ENCODE measurements around the gene GALP.

- TF ChIP-seq POLR2A (IDR thresholded peaks at IDR 0.05) (no peak), CTCF (IDR thresholded peaks at IDR 0.05 in 8 of 11, conservative IDR thresholded peaks at IDR 0.05 in 3 of 11) (no peak)
Observed at GRCh38 chr19:56163097-56163496, 12.7 kb upstream of the GALP start.

Data from spleen (tissue), 7 donors.